Activated CD8-positive, alpha-beta memory T cell treated with anti-CD3 and anti-CD28 coated beads for 24 hours (primary cell): Measurements from ENCODE around the gene MRPL37.
A peak's percentile ranks its signal among the peaks of the same experiment; 100 is the strongest.
"Not testable (repeated sequence)": the region's sequence is repeated elsewhere in the genome, so short reads cannot be mapped to it uniquely, and the experiment has no call there.

Experiments used
- DNase-seq: peaks from one replicate; pipeline ENCODE4 v3.0.0-alpha.2; 2020

Gene MRPL37

DNA sequence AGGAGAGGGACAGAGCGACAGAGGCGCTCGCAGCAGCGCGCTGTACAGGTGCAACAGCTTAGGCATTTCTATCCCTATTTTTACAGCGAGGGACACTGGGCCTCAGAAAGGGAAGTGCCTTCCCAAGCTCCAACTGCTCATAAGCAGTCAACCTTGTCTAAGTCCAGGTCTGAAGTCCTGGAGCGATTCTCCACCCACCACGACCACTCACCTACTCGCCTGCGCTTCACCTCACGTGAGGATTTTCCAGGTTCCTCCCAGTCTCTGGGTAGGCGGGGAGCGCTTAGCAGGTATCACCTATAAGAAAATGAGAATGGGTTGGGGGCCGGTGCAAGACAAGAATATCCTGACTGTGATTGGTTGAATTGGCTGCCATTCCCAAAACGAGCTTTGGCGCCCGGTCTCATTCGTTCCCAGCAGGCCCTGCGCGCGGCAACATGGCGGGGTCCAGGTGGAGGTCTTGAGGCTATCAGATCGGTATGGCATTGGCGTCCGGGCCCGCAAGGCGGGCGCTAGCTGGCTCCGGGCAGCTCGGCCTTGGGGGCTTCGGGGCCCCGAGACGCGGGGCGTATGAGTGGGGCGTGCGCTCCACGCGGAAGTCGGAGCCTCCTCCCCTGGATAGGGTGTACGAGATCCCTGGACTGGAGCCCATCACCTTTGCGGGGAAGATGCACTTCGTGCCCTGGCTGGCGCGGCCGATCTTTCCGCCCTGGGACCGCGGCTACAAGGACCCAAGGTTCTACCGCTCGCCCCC, at the start of gene MRPL37, which contains the start of gene CYB5RL:
TSS of gene MRPL37 (plus strand) at position 403 of the 754 bp plus-strand sequence. CDS start at position 480, 77 bp downstream.
TSS of gene CYB5RL (minus strand) at position 266 of the 754 bp plus-strand sequence. CDS start 4,414 bp downstream, outside the sequence.
- DNase-seq = peak; percentile 92

DNA sequence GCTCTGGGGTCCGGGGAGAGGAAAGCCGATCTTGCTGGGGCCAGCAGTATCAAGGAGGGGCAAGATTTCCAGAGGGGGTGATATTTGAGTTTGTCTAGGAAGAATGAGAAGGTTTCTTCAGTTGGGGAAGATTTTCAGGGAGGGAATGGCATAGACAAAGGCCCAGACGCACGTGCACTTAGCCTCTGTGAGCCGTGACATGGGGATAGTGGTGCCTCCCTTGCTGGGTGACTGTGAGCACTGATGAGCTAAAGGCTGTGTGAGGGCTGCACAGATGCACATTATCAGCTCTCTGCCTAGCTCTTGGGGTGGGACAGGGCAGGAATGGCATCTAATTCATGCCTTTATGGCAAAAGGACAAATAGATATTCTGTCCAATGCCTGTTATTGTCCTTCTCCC, 49.0 kb upstream of the MRPL37 start:
- DNase-seq = no peak

DNA sequence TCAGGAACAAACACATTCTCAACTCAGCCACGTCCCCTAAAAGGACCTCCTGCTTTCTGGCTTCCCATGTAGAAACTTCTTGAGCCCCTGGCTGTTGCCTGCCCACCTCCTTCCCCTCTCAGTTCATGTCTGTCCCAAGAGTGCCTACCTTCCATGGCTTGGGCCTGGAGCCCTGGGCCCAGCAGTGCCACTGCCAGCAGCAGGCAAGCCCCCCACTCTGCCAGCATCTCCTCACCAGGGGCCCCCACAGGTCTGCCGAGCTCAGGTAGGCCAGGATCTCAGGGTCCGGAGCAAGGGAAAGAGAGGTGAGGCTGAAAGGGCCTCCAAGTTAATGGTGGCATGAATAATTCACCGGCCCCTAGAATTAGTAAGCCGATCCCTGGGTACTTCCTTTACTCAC, 47.3 kb upstream of the MRPL37 start, which contains the start of gene CDCP2:
TSS of gene CDCP2 (minus strand) at position 305 of the 400 bp plus-strand sequence. CDS start at position 227, 78 bp downstream.
- no peak for DNase-seq

DNA sequence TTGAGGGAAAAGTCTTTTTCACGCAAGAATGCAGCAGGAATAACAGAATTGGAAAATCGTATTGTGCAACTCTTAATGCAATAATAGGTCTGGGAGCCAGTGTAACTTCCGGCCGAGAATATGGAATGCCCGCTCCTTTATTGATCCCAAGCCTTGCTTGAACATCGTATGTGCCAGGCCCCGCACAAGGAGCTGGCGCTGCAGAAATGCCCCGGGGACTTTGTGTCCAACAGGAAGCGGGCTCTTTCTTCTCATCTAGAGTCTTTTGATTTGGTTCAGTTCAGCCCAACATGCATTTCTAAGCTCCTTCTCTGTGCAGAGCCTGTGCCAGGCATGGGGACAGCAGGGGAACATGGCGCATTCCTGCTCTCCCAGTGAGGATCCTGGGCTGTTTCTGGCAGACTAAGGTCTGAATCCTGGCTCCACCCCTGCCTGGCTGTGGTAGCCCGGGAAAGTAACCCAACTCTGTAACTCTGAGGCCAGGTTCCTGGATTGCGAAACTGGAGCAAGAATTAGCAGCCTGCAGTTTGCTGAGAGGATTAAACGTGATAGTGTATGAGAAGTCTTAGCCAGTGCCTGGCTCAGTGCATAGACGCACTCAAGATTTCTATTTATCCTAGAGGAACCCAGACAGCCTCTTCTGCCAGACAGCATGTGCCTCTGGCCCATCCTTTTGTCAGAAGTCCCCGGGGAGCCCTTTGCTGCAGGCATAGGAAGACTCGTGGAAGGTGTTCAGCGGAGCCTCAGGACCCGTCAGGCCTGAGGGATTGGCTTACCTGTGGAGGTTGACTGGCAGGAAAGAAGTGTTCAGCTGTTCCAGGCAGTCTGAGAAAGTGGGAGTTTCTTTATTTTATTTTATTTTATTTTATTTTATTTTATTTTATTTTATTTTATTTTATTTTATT, 46.2 kb upstream of the MRPL37 start:
- no peak for DNase-seq

DNA sequence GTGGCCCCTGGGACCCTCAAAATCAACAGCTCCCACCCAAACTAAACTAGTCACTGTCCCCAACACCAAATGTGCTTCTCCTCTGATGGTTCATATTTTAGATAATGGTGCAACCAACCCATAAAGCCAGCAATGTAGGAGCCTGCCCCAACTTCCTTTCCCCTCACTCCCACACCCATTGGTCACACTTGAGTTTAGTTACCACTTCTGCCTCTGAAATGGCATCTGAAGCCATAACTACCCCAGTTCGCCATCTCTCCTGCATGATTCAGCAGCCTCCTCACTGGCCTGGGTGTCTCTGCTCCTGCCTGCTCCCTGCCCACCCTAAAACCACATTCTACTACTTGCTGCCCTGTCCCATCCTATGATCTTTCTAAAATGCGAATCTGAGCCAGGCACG, 43.8 kb upstream of the MRPL37 start:
- no peak for DNase-seq

DNA sequence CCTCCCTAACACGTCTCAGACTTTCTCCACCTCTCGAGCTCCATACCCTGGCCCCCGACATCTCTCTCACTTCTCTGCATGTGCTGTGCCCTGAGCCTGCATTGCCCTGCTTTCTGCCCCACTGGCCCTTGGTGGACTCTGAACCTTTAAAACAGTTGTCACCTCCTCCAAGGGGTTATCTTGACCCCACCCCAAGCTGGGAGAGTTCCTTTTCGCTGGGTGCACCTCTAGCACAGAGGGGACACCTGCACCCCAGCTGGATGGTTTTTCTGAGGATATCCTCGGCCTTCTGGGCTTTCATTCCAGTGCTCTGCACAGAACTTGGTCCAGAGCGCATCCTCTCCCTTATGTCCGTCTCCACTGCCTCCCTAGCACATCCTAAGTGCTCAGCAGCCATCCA, 43.0 kb upstream of the MRPL37 start:
- DNase-seq = no peak

DNA sequence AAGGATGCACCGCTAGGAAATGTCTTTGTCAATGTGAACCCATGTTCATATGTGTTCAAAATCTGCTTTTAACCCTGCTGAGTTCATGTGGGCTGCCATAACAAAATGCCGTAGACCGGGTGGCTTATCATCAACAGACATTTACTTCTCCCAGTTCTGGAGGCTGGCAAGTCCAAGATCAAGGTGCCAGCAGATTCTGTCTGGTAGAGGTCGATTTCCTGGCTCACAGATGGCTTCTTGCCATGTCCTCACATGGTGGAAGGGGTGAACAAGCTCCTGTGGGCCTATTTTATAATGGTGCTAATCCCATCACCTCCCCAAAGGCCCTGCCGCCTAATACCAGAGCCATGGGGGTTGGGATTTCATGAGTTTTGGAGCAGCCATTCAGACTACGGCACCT, 42.6 kb upstream of the MRPL37 start:
- DNase-seq = no peak

DNA sequence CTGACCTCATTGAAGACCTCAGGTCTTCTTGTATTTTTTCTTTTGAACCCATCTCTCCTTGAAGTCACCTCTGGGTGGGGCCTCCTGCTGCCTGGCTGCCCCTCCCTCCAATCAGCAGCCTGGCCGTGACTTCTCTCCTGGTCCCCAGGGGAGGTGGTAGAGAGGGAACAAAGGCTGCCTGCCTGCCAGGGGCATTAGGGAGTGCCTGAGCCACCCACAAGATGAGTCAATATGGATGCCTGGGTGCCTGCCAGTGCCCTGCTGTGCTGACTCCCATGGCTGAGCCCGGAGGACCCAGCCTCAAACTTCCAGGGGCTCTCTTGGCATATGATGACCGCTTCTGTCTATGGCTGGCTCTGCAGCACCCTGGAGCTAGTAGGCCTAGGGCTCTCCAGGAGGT, 41.9 kb upstream of the MRPL37 start:
- DNase-seq = no peak

DNA sequence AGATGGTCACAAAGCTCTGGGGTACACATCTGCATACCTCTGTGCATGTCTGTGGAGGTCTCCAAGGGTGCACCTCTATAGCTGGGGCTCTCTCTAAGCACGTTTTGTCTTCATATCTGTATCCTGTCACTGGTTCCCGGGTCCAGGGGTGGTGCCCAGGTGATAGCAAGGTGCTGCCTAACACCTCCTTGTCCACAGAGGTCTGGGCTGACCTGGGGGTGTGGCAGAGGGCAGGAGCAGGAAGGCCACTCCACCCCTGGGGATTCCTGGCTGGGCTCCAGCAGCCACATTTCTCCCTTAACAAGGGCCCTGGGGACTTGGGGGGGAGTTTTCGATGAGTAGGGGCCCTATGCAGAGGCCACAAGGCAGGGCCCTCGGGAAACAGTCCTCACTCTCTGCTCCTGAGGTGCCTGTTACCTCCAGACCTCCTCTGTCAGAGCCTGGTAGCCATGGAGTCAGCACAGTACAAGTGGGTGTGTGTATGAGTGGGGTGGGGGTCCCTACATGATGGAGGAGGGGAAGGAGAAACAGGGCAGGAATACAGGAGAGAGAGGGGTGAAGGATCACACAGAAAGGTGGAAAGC, 40.1 kb upstream of the MRPL37 start:
- DNase-seq = no peak

DNA sequence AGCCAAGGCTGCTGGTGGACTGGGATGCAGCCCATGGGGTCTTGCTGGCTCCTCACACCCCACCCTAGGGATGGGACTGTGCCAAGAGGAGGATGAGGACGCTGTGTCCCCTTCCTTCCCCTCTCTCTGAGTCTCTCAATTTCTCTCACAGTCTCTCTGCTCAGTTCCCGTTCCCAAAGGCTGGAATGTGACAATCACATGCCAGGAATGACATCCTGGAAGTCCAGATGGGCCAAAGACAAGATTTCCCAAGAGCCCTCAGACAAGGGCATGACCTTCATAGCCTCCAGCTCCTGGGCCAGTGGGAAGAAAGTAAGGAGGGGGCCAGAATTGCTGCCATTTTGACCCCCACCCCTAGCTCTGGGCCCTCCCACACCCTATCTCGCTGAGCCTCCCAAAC, 39.6 kb upstream of the MRPL37 start:
- no peak for DNase-seq

DNA sequence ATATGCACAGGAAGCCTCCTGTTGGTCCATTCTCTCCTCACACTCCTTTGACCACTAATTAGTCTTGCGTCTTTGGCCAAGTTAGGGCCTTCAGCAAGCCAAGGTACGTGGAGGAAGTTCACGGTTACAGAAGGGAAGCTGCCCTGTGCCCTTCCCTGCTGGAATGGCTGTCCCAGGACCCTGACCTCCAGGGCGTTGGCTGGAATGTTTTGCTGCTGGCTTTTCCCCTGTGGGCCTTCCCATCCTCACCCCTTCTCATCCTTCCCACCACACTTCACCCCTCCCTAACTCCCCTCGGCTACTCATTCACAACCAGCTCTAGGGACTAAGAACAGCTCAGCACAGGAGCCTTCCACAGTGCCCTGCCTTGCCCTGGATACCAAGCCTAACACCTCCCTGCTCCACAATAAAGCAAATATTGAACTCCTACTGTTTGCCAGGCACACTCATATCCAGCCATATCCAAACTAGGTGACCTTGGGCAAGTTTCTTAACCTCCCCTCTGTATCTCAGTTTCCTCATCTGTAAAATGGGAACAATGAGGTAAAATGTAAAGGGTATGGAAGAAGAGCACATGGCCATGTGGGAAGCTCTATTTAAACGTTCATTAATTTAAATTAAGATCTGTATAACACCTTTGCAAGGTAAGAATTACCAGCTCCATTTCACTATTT, 38.3 kb upstream of the MRPL37 start:
- no peak for DNase-seq

DNA sequence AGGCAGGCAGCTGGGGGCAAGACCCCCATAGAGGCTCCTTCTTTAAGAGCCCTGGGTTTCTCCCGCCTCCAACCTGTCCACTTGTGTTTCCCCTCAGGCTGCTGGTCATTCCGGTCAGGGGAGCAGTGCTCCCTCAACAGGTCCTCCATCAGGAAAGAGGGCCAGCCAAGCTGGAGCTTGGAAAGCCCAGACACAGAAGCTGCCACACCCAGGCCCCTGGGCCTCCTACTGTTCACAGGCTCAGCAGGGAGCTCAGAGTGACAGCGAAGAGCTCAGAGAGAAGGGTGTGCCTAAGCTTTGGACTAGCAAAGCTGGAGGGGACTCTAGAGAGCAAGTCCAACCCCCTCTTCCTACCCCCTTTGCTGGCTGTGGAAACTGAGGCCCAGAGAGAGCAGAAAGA, 36.9 kb upstream of the MRPL37 start:
- no peak for DNase-seq

DNA sequence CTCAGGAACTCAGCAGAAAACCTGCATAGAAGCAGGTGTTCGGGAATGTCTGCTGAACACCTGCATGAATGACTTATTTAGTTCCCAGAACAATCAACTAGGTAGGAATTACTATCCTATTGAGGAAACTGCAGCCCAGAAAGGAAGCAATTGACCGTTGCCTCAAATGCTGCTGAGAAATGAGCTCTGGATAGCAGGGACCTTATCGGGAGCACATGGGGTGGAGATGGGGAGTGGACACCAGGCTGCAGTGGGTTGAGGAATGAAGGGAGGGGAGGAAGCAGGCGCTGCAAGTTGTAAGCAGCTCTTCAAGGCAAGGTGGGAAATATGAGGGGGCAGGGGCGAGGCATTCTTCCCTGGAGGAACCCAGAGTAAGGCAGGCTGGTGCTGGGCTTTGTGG, 36.4 kb upstream of the MRPL37 start:
- no peak for DNase-seq

DNA sequence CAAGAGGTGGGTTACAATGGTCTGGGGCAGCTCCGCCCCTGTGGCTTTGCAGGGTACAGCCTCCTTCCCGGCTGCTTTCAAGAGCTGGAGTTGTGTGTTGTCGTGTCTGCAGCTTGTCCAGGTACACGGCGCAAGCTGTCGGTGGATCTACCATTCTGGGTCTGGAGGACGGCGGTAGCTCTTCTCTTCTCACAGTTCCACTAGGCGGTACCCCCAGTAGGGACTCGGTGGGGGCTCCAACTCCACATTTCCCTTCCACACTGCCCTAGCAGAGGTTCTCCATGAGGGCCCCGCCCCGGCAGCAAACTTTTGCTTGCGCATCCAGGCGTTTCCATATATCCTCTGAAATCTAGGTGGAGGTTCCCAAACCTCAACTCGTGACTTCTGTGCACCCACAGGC, 34.8 kb upstream of the MRPL37 start:
- no peak for DNase-seq

DNA sequence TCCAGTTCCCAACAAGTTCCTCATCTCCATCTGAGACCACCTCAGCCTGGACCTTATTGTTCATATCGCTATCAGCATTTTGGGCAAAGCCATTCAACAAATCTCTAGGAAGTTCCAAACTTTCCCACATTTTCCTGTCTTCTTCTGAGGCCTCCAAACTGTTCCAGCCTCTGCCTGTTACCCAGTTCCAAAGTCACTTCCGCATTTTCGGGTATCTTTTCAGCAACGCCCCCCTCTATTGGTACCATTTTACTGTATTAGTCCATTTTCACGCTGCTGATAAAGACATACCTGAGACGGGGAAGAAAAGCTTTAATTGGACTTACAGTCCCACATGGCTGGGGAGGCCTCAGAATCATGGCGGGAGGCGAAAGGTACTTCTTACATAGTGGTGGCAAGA, 33.6 kb upstream of the MRPL37 start:
- not testable (repeated sequence) for DNase-seq

DNA sequence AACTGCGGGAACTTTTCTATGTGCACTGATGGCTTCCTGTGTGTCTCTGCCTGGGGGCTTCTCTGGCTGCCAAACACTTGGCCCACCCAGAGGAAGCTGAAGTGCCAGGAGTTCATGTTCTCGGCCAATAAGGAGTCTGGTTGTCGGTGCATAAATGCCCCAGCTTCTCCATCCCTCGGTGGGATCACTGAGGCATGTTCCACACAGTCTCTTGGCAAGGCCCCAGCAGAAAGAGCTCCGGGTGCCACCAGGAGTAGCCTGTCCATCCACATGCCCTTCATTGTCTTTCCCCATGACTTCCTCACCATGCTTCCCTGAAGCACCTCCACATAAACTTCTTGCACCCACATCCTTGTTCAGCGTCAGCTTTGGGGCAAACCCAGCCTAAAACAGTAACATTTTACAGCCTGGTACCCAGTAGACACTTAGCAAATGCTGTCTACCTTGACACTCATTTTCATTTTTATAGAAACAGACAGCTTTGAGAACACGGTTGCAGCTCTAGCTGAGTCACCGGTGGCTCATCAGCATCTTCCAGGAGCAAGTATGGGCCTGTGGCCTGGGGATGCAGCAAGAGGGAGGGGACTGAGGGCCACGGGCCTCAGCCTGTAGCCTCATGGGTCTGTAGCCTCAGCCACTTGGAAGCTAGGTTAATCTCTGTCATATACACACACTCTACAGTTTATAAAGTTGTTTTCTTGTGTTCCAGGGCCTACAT, 32.4 kb upstream of the MRPL37 start:
- no peak for DNase-seq

DNA sequence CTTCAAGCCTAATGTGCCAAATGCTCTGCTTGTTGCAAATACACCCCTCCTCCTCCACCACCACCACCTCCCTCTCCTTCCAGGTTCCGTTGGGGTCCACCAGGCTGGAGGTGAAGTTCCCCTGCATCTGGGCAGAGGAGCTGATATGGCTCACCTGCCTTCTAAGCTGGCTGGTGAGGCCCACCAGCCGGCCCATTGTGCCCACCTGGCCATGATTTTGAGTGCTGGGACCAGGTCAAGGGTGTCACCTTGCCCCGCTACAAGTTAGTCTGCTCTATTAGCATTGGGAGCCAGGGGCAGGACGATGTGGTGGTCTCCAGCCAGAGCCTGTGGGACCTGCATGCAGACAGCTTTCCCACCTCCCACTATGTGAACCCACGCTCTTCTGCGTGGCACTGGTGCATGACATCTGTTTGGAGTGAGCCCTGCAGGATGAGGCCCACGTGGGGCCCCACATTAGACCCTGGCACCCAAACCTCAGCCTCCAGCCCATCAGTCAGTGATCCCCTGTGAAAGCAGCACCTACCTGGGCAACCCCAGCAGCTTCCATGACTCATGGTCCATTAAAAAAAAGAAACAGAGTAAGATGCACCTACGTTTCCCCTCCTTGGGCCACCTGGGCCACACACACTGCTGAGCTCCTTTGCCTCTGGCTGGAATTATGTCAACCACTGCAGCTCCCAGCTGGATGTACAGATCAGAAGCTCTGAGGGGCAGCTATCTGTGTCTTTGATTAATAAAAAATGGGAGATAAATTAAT, 31.6 kb upstream of the MRPL37 start:
- DNase-seq = no peak

DNA sequence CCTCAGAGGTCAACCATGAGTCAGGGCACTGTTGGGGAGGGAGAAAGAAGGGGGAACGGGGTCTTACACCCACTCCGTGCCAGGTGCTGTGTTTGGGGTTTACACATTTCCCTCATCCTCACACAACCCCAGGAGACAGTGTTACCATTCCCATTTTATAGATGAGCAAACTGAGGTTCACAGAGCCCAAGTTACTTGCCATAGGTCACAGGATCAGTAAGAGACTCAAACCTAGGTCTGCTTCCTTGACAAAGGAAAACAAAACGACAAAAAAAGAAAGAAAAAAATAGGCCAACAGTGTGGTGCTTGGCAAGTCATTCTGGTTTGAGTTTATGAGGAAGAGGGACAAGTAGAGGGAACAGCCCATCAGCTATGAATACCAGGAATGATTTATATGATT, 30.9 kb upstream of the MRPL37 start:
- DNase-seq = no peak

DNA sequence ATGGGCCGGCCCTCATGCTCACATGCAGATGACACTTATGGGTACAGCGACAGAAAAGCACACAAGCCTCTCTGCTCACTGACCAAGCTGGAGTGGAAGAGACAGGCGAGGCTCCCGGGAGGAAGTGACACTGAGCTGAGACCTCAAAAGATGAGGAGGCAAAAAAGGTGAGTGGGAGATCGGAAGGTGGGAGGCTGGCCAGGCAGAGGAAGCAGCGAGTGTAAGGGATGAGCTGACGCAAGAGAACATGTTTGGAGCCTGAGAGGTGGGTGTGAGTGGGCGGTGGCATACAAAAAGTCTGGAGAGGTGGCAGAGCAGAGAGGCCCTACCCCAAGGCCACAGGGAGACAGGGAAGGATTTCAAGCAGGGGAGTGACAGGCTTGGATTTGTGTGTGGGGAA, 29.0 kb upstream of the MRPL37 start:
- no peak for DNase-seq

DNA sequence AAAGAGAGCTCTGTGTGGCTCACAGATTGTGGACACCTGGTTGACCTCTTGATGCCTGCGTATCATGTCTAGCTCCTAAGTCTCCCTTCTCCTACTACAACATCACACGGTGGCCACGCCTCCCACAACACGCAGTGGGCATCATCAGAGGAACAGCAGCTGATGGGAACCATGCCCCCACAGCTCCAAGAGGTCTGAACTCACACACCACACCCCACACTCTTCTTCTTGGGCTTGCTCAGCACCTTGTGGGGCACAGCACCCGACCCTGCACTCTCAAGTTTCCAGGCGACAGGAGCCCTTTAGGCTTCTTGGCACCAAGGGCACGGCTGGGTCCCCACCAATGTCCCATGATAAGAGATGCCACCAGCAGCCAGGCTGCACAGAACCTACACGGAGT, 28.4 kb upstream of the MRPL37 start:
- no peak for DNase-seq
